Gastroesophageal sphincter (tissue), 4 donors: ENCODE measurements around the gene KLHL41. TPM values are rescaled to one million over a fixed set of nuclear protein-coding genes. Genes with fewer than 3 reads are reported as not detected.

Source experiments
- ATAC-seq: fragments of 150-250 bp; one replicate; pipeline ENCODE4 v1.9.1; 2016; ENCODE audit warnings: mild to moderate bottlenecking, moderate library complexity
- H3K27ac ChIP-seq, 4 donors: fragments of 200-600 bp; sonication (generic) in 3 of 4; 1 replicate in 3 of 4; 2 replicates in 1 of 4; pipeline ENCODE4 v1.5.1; 2016 to 2019
- H3K27me3 ChIP-seq: fragments of 200-600 bp; sonication (generic); one replicate; pipeline ENCODE4 v1.5.1; 2019
- H3K36me3 ChIP-seq, 2 donors: fragments of 200-600 bp; sonication (generic); one replicate each; pipeline ENCODE4 v1.5.1; 2019; ENCODE audit warnings: control low read depth in 1 of 2
- H3K4me1 ChIP-seq, 3 donors: fragments of 200-600 bp; sonication (generic); 1 replicate in 2 of 3; 2 replicates in 1 of 3; pipeline ENCODE4 v1.5.1; 2016 to 2019; ENCODE audit warnings: control low read depth in 2 of 3
- H3K4me3 ChIP-seq, 2 donors: fragments of 200-600 bp; sonication (generic); one replicate each; pipeline ENCODE4 v1.5.1; 2019; ENCODE audit warnings: mild to moderate bottlenecking in 1 of 2, moderate library complexity in 1 of 2
- H3K9me3 ChIP-seq, 3 donors: fragments of 200-600 bp; sonication (generic); one replicate each; pipeline ENCODE4 v1.5.1; 2017 to 2019; ENCODE audit warnings: control low read depth in 2 of 3
- CTCF ChIP-seq, 4 experiments: fragments of 200-600 bp in 2 of 4; fragments of 450-650 bp in 2 of 4; sonication (generic) in 1 of 4; IDR thresholded peaks; one replicate each; pipeline ENCODE4 v1.5.1; 2017 to 2019; ENCODE audit warnings: antibody characterized with exemption in 4 of 4, mild to moderate bottlenecking in 2 of 4, moderate library complexity in 2 of 4
- EP300 ChIP-seq: sonication (generic); formaldehyde crosslinking; IDR thresholded peaks from one replicate; pipeline ENCODE4 v1.6.1; 2017; ENCODE audit warnings: antibody characterized with exemption, mild to moderate bottlenecking
- POLR2A ChIP-seq, 2 donors: fragments of 450-650 bp; IDR thresholded peaks; one replicate each; pipeline ENCODE4 v1.6.1; 2017; ENCODE audit warnings: antibody characterized with exemption in 2 of 2, mild to moderate bottlenecking in 2 of 2, moderate library complexity in 1 of 2
- POLR2AphosphoS5 ChIP-seq: sonication (generic); formaldehyde crosslinking; IDR thresholded peaks from one replicate; pipeline ENCODE4 v1.6.1; 2017; ENCODE audit warnings: antibody characterized with exemption
- WGBS, 2 donors: methylation state at CpG; one replicate each; pipeline ENCODE4 v1.1.5; 2018; ENCODE audit warnings: low coverage in 1 of 2; 5-methylcytosine and 5-hydroxymethylcytosine counted together
- total RNA-seq, 4 donors: library from RNA; depleted of rRNA; stranded (reverse); fragments of >200 nt; gene quantifications; one replicate each; pipeline ENCODE4 v1.1.0, GENCODE V29; 2016

KLHL41 gene
- total RNA-seq, 4 donors from 2014 or later = 0.69 to 16.2 (median 7.8) TPM

GRCh38 chr2:169495310-169495928, 14.1 kb upstream of the KLHL41 start:
- H3K27me3 ChIP-seq = no peaks in the 10 kb centered on the region
- H3K4me3 ChIP-seq = no peak overlapping the region
- H3K36me3 ChIP-seq = peaks cover 0 to 66% of the 10 kb centered on the region in 2 donors
- WGBS, 2 donors = 93 to 95% methylated on average over 3 to 5 of the region's 5 CpGs
- no peak overlapping the region for H3K27ac ChIP-seq
- no peak for ATAC-seq
- TF ChIP-seq POLR2A (IDR thresholded peaks at IDR 0.05) = no peak
- H3K9me3 ChIP-seq = no peaks in the 10 kb centered on the region
- no peaks in the 10 kb centered on the region for H3K4me1 ChIP-seq

GRCh38 chr2:169504651-169505050, 4.9 kb upstream of the KLHL41 start:
- no peak overlapping the region for H3K27ac ChIP-seq
- WGBS, 2 donors = 99% methylated on average over 17 of the region's 19 CpGs; no CpG with 5 or more reads in 1 of the 2 donors
- TF ChIP-seq CTCF (IDR thresholded peaks at IDR 0.05) = no peak
- TF ChIP-seq EP300 = no peak
- TF ChIP-seq POLR2A (IDR thresholded peaks at IDR 0.05) = no peak
- TF ChIP-seq POLR2AphosphoS5 = no peak
- no peak overlapping the region for H3K4me3 ChIP-seq
- H3K9me3 ChIP-seq = no peaks in the 10 kb centered on the region
- no peaks in the 10 kb centered on the region for H3K27me3 ChIP-seq
- H3K4me1 ChIP-seq = peaks cover 0 to 7% (median 0%) of the 10 kb centered on the region in 3 donors
- peaks cover 0 to 59% of the 10 kb centered on the region in 2 donors for H3K36me3 ChIP-seq
- no peak for ATAC-seq

GRCh38 chr2:169507698-169508097, 1.8 kb upstream of the KLHL41 start:
- no peak for ATAC-seq
- H3K27me3 ChIP-seq = no peaks in the 10 kb centered on the region
- peaks cover 0 to 35% (median 0%) of the 10 kb centered on the region in 3 donors for H3K4me1 ChIP-seq
- no peak overlapping the region for H3K4me3 ChIP-seq
- no peak overlapping the region for H3K27ac ChIP-seq
- no peaks in the 10 kb centered on the region for H3K9me3 ChIP-seq
- TF ChIP-seq POLR2A (IDR thresholded peaks at IDR 0.05) = no peak
- TF ChIP-seq EP300 = no peak
- H3K36me3 ChIP-seq = peaks cover 0 to 32% of the 10 kb centered on the region in 2 donors

GRCh38 chr2:169509955-169510354, 453 bp downstream of the KLHL41 start:
- Histone ChIP-seq H3K9me3 (no peaks in the 10 kb centered on the region), H3K27ac (peak overlapping the region; percentile 50 to 71 (median 60)), H3K36me3 (peaks cover 0 to 9% of the 10 kb centered on the region in 2 donors), H3K4me1 (peaks cover 0 to 48% (median 3%) of the 10 kb centered on the region in 3 donors), H3K27me3 (no peaks in the 10 kb centered on the region), H3K4me3 (peak overlapping the region in 1 of 2 donors; percentile 5)
- ATAC-seq = no peak
- WGBS, 2 donors = 53 to 92% methylated on average over 4 to 8 of the region's 8 CpGs
- no peak for TF ChIP-seq POLR2AphosphoS5
- no peak for TF ChIP-seq POLR2A (IDR thresholded peaks at IDR 0.05)
- TF ChIP-seq CTCF (IDR thresholded peaks at IDR 0.05) = no peak
- TF ChIP-seq EP300 = no peak

GRCh38 chr2:169510496-169510895, 994 bp downstream of the KLHL41 start:
- H3K9me3 ChIP-seq = no peaks in the 10 kb centered on the region
- H3K36me3 ChIP-seq = peaks cover 0 to 6% of the 10 kb centered on the region in 2 donors
- H3K27me3 ChIP-seq = no peaks in the 10 kb centered on the region
- 92 to 98% methylated on average over 4 of the region's 4 CpGs for WGBS, 2 donors
- H3K4me1 ChIP-seq = peaks cover 0 to 48% (median 3%) of the 10 kb centered on the region in 3 donors
- peak overlapping the region in 1 of 4 donors; percentile 71 for H3K27ac ChIP-seq
- TF ChIP-seq POLR2AphosphoS5 (no peak), CTCF (IDR thresholded peaks at IDR 0.05) (no peak), EP300 (no peak), POLR2A (IDR thresholded peaks at IDR 0.05) (no peak)
- no peak overlapping the region for H3K4me3 ChIP-seq
- ATAC-seq = no peak

GRCh38 chr2:169511818-169512217, 2.3 kb downstream of the KLHL41 start:
- 77 to 83% methylated on average over 1 of the region's 1 CpG for WGBS, 2 donors

More at GRCh38 chr2:169511818-169512217, 2.3 kb downstream of the KLHL41 start:
- no peaks in the 10 kb centered on the region for H3K9me3 ChIP-seq
- TF ChIP-seq POLR2AphosphoS5 = no peak
- TF ChIP-seq CTCF (IDR thresholded peaks at IDR 0.05) = no peak
- no peaks in the 10 kb centered on the region for H3K27me3 ChIP-seq
- peaks cover 0 to 48% (median 3%) of the 10 kb centered on the region in 3 donors for H3K4me1 ChIP-seq
- H3K36me3 ChIP-seq = peaks cover 0 to 2% of the 10 kb centered on the region in 2 donors
- H3K4me3 ChIP-seq = no peak overlapping the region
- H3K27ac ChIP-seq = peak overlapping the region in 1 of 4 donors; percentile 9
- no peak for ATAC-seq
